ENCODE results near the gene ITGB6.

GRCh38 chr2:160199053-160199452, 1.0 kb downstream of the ITGB6 start:
- no peak for TF ChIP-seq ZNF8 (CRISPR knock-in tag; IDR thresholded peaks at IDR 0.05)
- TF ChIP-seq ZFP3 (CRISPR knock-in tag; IDR thresholded peaks at IDR 0.05): no peak
- TF ChIP-seq, protein P1, sequence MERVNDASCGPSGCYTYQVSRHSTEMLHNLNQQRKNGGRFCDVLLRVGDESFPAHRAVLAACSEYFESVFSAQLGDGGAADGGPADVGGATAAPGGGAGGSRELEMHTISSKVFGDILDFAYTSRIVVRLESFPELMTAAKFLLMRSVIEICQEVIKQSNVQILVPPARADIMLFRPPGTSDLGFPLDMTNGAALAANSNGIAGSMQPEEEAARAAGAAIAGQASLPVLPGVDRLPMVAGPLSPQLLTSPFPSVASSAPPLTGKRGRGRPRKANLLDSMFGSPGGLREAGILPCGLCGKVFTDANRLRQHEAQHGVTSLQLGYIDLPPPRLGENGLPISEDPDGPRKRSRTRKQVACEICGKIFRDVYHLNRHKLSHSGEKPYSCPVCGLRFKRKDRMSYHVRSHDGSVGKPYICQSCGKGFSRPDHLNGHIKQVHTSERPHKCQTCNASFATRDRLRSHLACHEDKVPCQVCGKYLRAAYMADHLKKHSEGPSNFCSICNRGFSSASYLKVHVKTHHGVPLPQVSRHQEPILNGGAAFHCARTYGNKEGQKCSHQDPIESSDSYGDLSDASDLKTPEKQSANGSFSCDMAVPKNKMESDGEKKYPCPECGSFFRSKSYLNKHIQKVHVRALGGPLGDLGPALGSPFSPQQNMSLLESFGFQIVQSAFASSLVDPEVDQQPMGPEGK (CRISPR knock-in tag; IDR thresholded peaks at IDR 0.05; ENCODE audit: borderline replicate concordance): no peak
- TF ChIP-seq RARB (CRISPR knock-in tag; IDR thresholded peaks at IDR 0.05): no peak
- TF ChIP-seq TOX (CRISPR knock-in tag; IDR thresholded peaks at IDR 0.05; ENCODE audit: borderline replicate concordance): no peak
